Heart left ventricle (tissue), 16 donors: ENCODE measurements around the gene TNRC6B. TPM values are rescaled to one million over a fixed set of nuclear protein-coding genes. Genes with fewer than 3 reads are reported as not detected.
A peak's percentile ranks its signal among the peaks of the same experiment; 100 is the strongest.
"Not testable (repeated sequence)": the region's sequence is repeated elsewhere in the genome, so short reads cannot be mapped to it uniquely, and the experiment has no call there.

Experiments used
- ATAC-seq, 4 donors: fragments of 200-7000 bp; cut with Tn5 transposase; one replicate each; pipeline ENCODE4 v1.9.1; 2020 to 2022; ENCODE audit warnings: moderate library complexity in 4 of 4, mild to moderate bottlenecking in 3 of 4, moderate number of reproducible peaks in 1 of 4
- DNase-seq, 5 donors: peaks; one replicate each; pipeline ENCODE4 v3.0.0-alpha.2; 2020
- H3K27ac ChIP-seq, 12 donors: fragments of 200-600 bp; sonication (generic) in 4 of 12; one replicate each; pipeline versions ENCODE4 v1.5.0 to v1.8.0; 2016 to 2022; ENCODE audit warnings: mild to moderate bottlenecking in 2 of 12
- H3K27me3 ChIP-seq, 9 donors: fragments of 200-600 bp; sonication (generic) in 2 of 9; one replicate each; pipeline versions ENCODE4 v1.5.1 to v1.8.0; 2016 to 2022; ENCODE audit warnings: mild to moderate bottlenecking in 3 of 9
- H3K36me3 ChIP-seq, 9 donors: fragments of 200-600 bp; sonication (generic) in 2 of 9; one replicate each; pipeline versions ENCODE4 v1.5.0 to v1.8.0; 2018 to 2022; ENCODE audit warnings: mild to moderate bottlenecking in 2 of 9
- H3K4me1 ChIP-seq, 12 donors: fragments of 200-600 bp; sonication (generic) in 4 of 12; one replicate each; pipeline versions ENCODE4 v1.5.0 to v1.8.0; 2016 to 2022; ENCODE audit warnings: mild to moderate bottlenecking in 3 of 12
- H3K4me3 ChIP-seq, 12 donors: fragments of 200-600 bp; sonication (generic) in 4 of 12; one replicate each; pipeline versions ENCODE4 v1.5.0 to v1.8.0; 2017 to 2022; ENCODE audit warnings: mild to moderate bottlenecking in 9 of 12, moderate library complexity in 4 of 12
- H3K9me3 ChIP-seq, 12 donors: fragments of 200-600 bp; sonication (generic) in 4 of 12; one replicate each; pipeline versions ENCODE4 v1.5.0 to v1.8.0; 2016 to 2022; ENCODE audit warnings: mild to moderate bottlenecking in 1 of 12
- CTCF ChIP-seq, 12 donors: fragments of 200-600 bp; sonication (generic) in 4 of 12; IDR thresholded peaks; one replicate each; pipeline versions ENCODE4 v1.5.0 to v1.8.0; 2018 to 2022; ENCODE audit warnings: antibody characterized with exemption in 12 of 12, mild to moderate bottlenecking in 5 of 12
- POLR2A ChIP-seq, 2 donors: fragments of 450-650 bp; IDR thresholded peaks; one replicate each; pipeline ENCODE4 v1.6.1; 2017; ENCODE audit warnings: antibody characterized with exemption in 2 of 2, mild to moderate bottlenecking in 2 of 2, moderate library complexity in 2 of 2
- WGBS, 4 donors: extraction: QIAGEN DNeasy Blood & Tissue Kit in 2 of 4; methylation state at CpG; one replicate each; pipeline versions ENCODE4 v1.1.5 to v1.1.7; 2013 to 2018; 5-methylcytosine and 5-hydroxymethylcytosine counted together
- intact Hi-C, 10 donors: fragments of 100-400 bp; cut with DNase I; formaldehyde crosslinking; loops; one replicate each; pipeline versions ENCODE4 v1.11.1 to v1.14.2; 2022
- polyA plus RNA-seq, 2 donors: library from polyadenylated mRNA; stranded (reverse); fragments of 200-250 nt; gene quantifications; one replicate each; pipeline ENCODE4 v1.2.3, GENCODE V29; 2013
- total RNA-seq, 9 donors: library from RNA; depleted of rRNA in 2 of 9; stranded (reverse); fragments of >200 nt in 2 of 9; fragmentation: NEBNext Ultra II Directional in 3 of 9; extraction: Animal tissue kit (Norgen Biotek cat#: 25700) in 3 of 9; gene quantifications; one replicate each; pipeline versions ENCODE4 v1.1.0 to v1.2.4, GENCODE V29; 2016 to 2023
- donor health status: ischemic (EF 13 %, LVEDD 7.1; RV severe dilation, severe dysfunction).
- donor health status: healthy with polysubstance abuse.
- donor health status: DM: no; HTN: yes; CAD: no.
- donor health status: DM: no; HTN: no; CAD: no.
- donor health status: ischemic (EF 25% LVEDD 6.9; RV normal size, moderate dysfunction).
- donor health status: ischemic (EF 25% LVEDD 5.7; RV mildly dilated, moderate dysfunction).
- donor health status: healthy.
- donor health status: DM: yes; HTN: yes; CAD: no.
- donor health status: ischemic (EF 35%, LVEDD 5.7; RV mildly dilated, moderate dysfunction).
- donor health status: nonischemic (EF 11% LVEDD 7.7; RV severe dilation, severe dysfunction).
- donor health status: DM: yes; HTN: yes; CAD: no.
- donor health status: PGD.
- donor health status: ischemic (EF 29% LVEDD 5.4; RV normal size, mild dysfunction).
- donor health status: nonischemic (EF 23%, LVEDD 6.1; RV moderate dilation, normal function).

The TNRC6B gene
- total and polyA plus RNA-seq, 11 donors, result 13.2 to 62.4 (median 39.3) TPM

GRCh38 chr22:40156001-40156516, 21.7 kb upstream of the TNRC6B start:
- ATAC-seq (peak in 3 of 4 donors; percentile 60 to 93 (median 66)), DNase-seq (peak in 1 of 5 donors; percentile 33)
- H3K27ac ChIP-seq, result peak overlapping the region in 1 of 12 donors; percentile 38
- WGBS, 4 donors, result 51 to 57% (median 56%) methylated on average over 7 of the region's 7 CpGs
- intact Hi-C loops, result loop anchor here in 1 of 10 donors (10.0 kb wide), 1 partner anchor 101 kb away; no protein-coding TSS in a partner anchor
- H3K4me1 ChIP-seq, result peaks cover 0 to 7% (median 1%) of the 10 kb centered on the region in 12 donors
- H3K36me3 ChIP-seq, result peaks cover 0 to 19% (median 0%) of the 10 kb centered on the region in 9 donors
- H3K27me3 ChIP-seq, result no peaks in the 10 kb centered on the region
- no peaks in the 10 kb centered on the region for H3K9me3 ChIP-seq
- peak in 1 of 12 donors; percentile 11 for TF ChIP-seq CTCF (IDR thresholded peaks at IDR 0.05)
- no peak for TF ChIP-seq POLR2A (IDR thresholded peaks at IDR 0.05)
- no peak overlapping the region for H3K4me3 ChIP-seq

GRCh38 chr22:40156682-40157081, 21.0 kb upstream of the TNRC6B start:
- intact Hi-C loops, result loop anchor here in 1 of 10 donors (10.0 kb wide), 1 partner anchor 102 kb away; no protein-coding TSS in a partner anchor
- not testable (repeated sequence) for H3K4me3 ChIP-seq, ATAC-seq, DNase-seq, H3K4me1 ChIP-seq, H3K27ac ChIP-seq, H3K27me3 ChIP-seq, H3K9me3 ChIP-seq
- H3K36me3 ChIP-seq, result peaks cover 0 to 19% (median 0%) of the 10 kb centered on the region in 9 donors
- 89 to 95% (median 93%) methylated on average over 6 of the region's 6 CpGs for WGBS, 4 donors

- TF ChIP-seq CTCF (IDR thresholded peaks at IDR 0.05), result no peak
- TF ChIP-seq POLR2A (IDR thresholded peaks at IDR 0.05), result no peak
- intact Hi-C loops, result loop anchor here in 1 of 10 donors (10.0 kb wide), 1 partner anchor 103 kb away; no protein-coding TSS in a partner anchor
- Histone ChIP-seq H3K9me3 (no peaks in the 10 kb centered on the region), H3K36me3 (peaks cover 0 to 19% (median 0%) of the 10 kb centered on the region in 9 donors), H3K27ac (no peak overlapping the region), H3K4me3 (no peak overlapping the region), H3K4me1 (peaks cover 0 to 7% (median 1%) of the 10 kb centered on the region in 12 donors), H3K27me3 (no peaks in the 10 kb centered on the region)
- no peak for ATAC-seq
- WGBS, 4 donors, result 62 to 67% (median 64%) methylated on average over 4 of the region's 4 CpGs
- DNase-seq, result no peak
Observed at GRCh38 chr22:40157330-40157945, 20.3 kb upstream of the TNRC6B start.

- intact Hi-C loops, result loop anchor here in 1 of 10 donors (10.0 kb wide), 1 partner anchor 86 kb away; no protein-coding TSS in a partner anchor
- Histone ChIP-seq H3K27me3 (no peaks in the 10 kb centered on the region), H3K4me1 (peaks cover 0 to 7% (median 0%) of the 10 kb centered on the region in 12 donors), H3K4me3 (no peak overlapping the region), H3K36me3 (peaks cover 0 to 21% (median 0%) of the 10 kb centered on the region in 9 donors), H3K9me3 (no peaks in the 10 kb centered on the region), H3K27ac (no peak overlapping the region)
- 73 to 85% (median 80%) methylated on average over 1 of the region's 1 CpG for WGBS, 4 donors
- TF ChIP-seq CTCF (IDR thresholded peaks at IDR 0.05) (no peak), POLR2A (IDR thresholded peaks at IDR 0.05) (no peak)
- ATAC-seq (no peak), DNase-seq (no peak)
Observed at GRCh38 chr22:40161194-40161593, 16.5 kb upstream of the TNRC6B start.

- not testable (repeated sequence) for H3K4me1 ChIP-seq, H3K4me3 ChIP-seq, ATAC-seq, DNase-seq, H3K9me3 ChIP-seq, H3K36me3 ChIP-seq, H3K27me3 ChIP-seq, H3K27ac ChIP-seq
- 96 to 99% (median 98%) methylated on average over 2 of the region's 2 CpGs for WGBS, 4 donors
- intact Hi-C loops, result loop anchor here in 1 of 10 donors (10.0 kb wide), 1 partner anchor 91 kb away; no protein-coding TSS in a partner anchor
Observed at GRCh38 chr22:40165537-40165936, 12.2 kb upstream of the TNRC6B start.
